HEK293 (cell line): ENCODE data around the gene AQP5.

Experiments
- BCL11B ChIP-seq: fragments of 450-650 bp; formaldehyde crosslinking; IDR thresholded peaks from 2 replicates; pipeline ENCODE4 v1.5.1; 2016; ENCODE audit warnings: low read depth, missing biosample characterization, missing genetic modification characterization
- FEZF1 ChIP-seq: fragments of 450-650 bp; formaldehyde crosslinking; IDR thresholded peaks from 2 replicates; pipeline ENCODE4 v1.5.1; 2016; ENCODE audit warnings: missing biosample characterization, missing genetic modification characterization
- GFI1B ChIP-seq: fragments of 450-650 bp; formaldehyde crosslinking; IDR thresholded peaks from 2 replicates; pipeline ENCODE4 v1.5.1; 2016; ENCODE audit warnings: missing biosample characterization, missing genetic modification characterization
- KLF10 ChIP-seq: fragments of 450-650 bp; IDR thresholded peaks from 2 replicates; pipeline ENCODE4 v1.5.1; 2018; ENCODE audit warnings: missing biosample characterization, mild to moderate bottlenecking, missing genetic modification characterization
- KLF9 ChIP-seq: fragments of 450-650 bp; formaldehyde crosslinking; IDR thresholded peaks from 2 replicates; pipeline ENCODE4 v1.5.1; 2016; ENCODE audit warnings: missing biosample characterization, missing genetic modification characterization, low read depth
- MEIS1 ChIP-seq: sonication (generic); formaldehyde crosslinking; IDR thresholded peaks from 2 replicates; pipeline ENCODE4 v1.8.1; 2022; ENCODE audit warnings: missing genetic modification reagents, mild to moderate bottlenecking, borderline replicate concordance
- PRDM1 ChIP-seq: fragments of 450-650 bp; formaldehyde crosslinking; IDR thresholded peaks from 2 replicates; pipeline ENCODE4; 2016; ENCODE audit warnings: missing biosample characterization, missing genetic modification characterization
- SALL2 ChIP-seq: fragments of 450-650 bp; formaldehyde crosslinking; IDR thresholded peaks from 2 replicates; pipeline ENCODE4 v1.5.0; 2017; ENCODE audit warnings: missing biosample characterization, mild to moderate bottlenecking, missing genetic modification characterization, borderline replicate concordance
- SP2 ChIP-seq: fragments of 450-650 bp; formaldehyde crosslinking; IDR thresholded peaks from 2 replicates; pipeline ENCODE4 v1.5.1; 2016; ENCODE audit warnings: missing biosample characterization, missing genetic modification characterization
- ZBTB17 ChIP-seq: fragments of 450-650 bp; formaldehyde crosslinking; IDR thresholded peaks from 2 replicates; pipeline ENCODE4 v1.5.1; 2016; ENCODE audit warnings: missing biosample characterization, missing genetic modification characterization
- ZBTB48 ChIP-seq: fragments of 450-650 bp; formaldehyde crosslinking; IDR thresholded peaks from 2 replicates; pipeline ENCODE4 v1.5.1; 2016; ENCODE audit warnings: missing biosample characterization, missing genetic modification characterization
- ZFP69B ChIP-seq: fragments of 450-650 bp; formaldehyde crosslinking; IDR thresholded peaks from 2 replicates; pipeline ENCODE4 v1.5.1; 2016; ENCODE audit warnings: missing biosample characterization, missing genetic modification characterization
- ZNF132 ChIP-seq: fragments of 450-650 bp; formaldehyde crosslinking; IDR thresholded peaks from 2 replicates; pipeline ENCODE4 v1.5.1; 2017; ENCODE audit warnings: missing biosample characterization, missing genetic modification characterization, borderline replicate concordance
- ZNF138 ChIP-seq: fragments of 450-650 bp; formaldehyde crosslinking; IDR thresholded peaks from 2 replicates; pipeline ENCODE4 v1.5.1; 2016; ENCODE audit warnings: missing biosample characterization, missing genetic modification characterization, borderline replicate concordance
- ZNF140 ChIP-seq: fragments of 450-650 bp; formaldehyde crosslinking; IDR thresholded peaks from 2 replicates; pipeline ENCODE4 v1.5.1; 2016; ENCODE audit warnings: missing biosample characterization, missing genetic modification characterization
- ZNF19 ChIP-seq: fragments of 450-650 bp; formaldehyde crosslinking; IDR thresholded peaks from 2 replicates; pipeline ENCODE4; 2016; ENCODE audit warnings: missing biosample characterization, missing genetic modification characterization, low read depth
- ZNF266 ChIP-seq: fragments of 450-650 bp; formaldehyde crosslinking; IDR thresholded peaks from 2 replicates; pipeline ENCODE4 v1.5.1; 2016; ENCODE audit warnings: missing biosample characterization, missing genetic modification characterization, low read depth
- ZNF366 ChIP-seq: fragments of 450-650 bp; formaldehyde crosslinking; conservative IDR thresholded peaks from 2 replicates; pipeline ENCODE4 v1.5.1; 2016; ENCODE audit warnings: missing biosample characterization, missing genetic modification characterization
- ZNF394 ChIP-seq: fragments of 450-650 bp; formaldehyde crosslinking; IDR thresholded peaks from 2 replicates; pipeline ENCODE4 v1.5.1; 2016; ENCODE audit warnings: missing biosample characterization, missing genetic modification characterization, mild to moderate bottlenecking, moderate library complexity, borderline replicate concordance
- ZNF473 ChIP-seq: fragments of 450-650 bp; formaldehyde crosslinking; IDR thresholded peaks from 2 replicates; pipeline ENCODE4 v1.5.1; 2017; ENCODE audit warnings: missing biosample characterization, missing genetic modification characterization
- ZNF521 ChIP-seq: fragments of 450-650 bp; formaldehyde crosslinking; IDR thresholded peaks from 2 replicates; pipeline ENCODE4 v1.5.1; 2017; ENCODE audit warnings: missing biosample characterization, mild to moderate bottlenecking, missing genetic modification characterization
- ZNF549 ChIP-seq: fragments of 450-650 bp; IDR thresholded peaks from 2 replicates; pipeline ENCODE4 v1.5.1; 2018; ENCODE audit warnings: missing biosample characterization, missing genetic modification characterization, mild to moderate bottlenecking, inconsistent platforms, moderate library complexity
- ZNF561 ChIP-seq: fragments of 450-650 bp; IDR thresholded peaks from 2 replicates; pipeline ENCODE4 v1.5.1; 2018; ENCODE audit warnings: missing biosample characterization, missing genetic modification characterization, borderline replicate concordance
- ZNF571 ChIP-seq: fragments of 450-650 bp; formaldehyde crosslinking; IDR thresholded peaks from 2 replicates; pipeline ENCODE4 v1.5.0; 2017; ENCODE audit warnings: missing biosample characterization, missing genetic modification characterization
- ZNF596 ChIP-seq: fragments of 450-650 bp; IDR thresholded peaks from 2 replicates; pipeline ENCODE4 v1.5.0; 2018; ENCODE audit warnings: missing biosample characterization, mild to moderate bottlenecking, missing genetic modification characterization, moderate library complexity
- ZNF660 ChIP-seq: fragments of 450-650 bp; IDR thresholded peaks from 2 replicates; pipeline ENCODE4 v1.5.1; 2018; ENCODE audit warnings: missing biosample characterization, mild to moderate bottlenecking, missing genetic modification characterization
- ZNF792 ChIP-seq: fragments of 450-650 bp; formaldehyde crosslinking; IDR thresholded peaks from 2 replicates; pipeline ENCODE4 v1.5.1; 2016; ENCODE audit warnings: missing biosample characterization, missing genetic modification characterization
- ZNF837 ChIP-seq: fragments of 450-650 bp; formaldehyde crosslinking; IDR thresholded peaks from 2 replicates; pipeline ENCODE4 v1.5.1; 2016; ENCODE audit warnings: missing biosample characterization, missing genetic modification characterization
- ZSCAN23 ChIP-seq: fragments of 450-650 bp; formaldehyde crosslinking; IDR thresholded peaks from 2 replicates; pipeline ENCODE4 v1.5.1; 2016; ENCODE audit warnings: missing biosample characterization, missing genetic modification characterization
- TF ChIP-seq, protein P1 (sequence below): fragments of 450-650 bp; formaldehyde crosslinking; IDR thresholded peaks from 2 replicates; pipeline ENCODE4 v1.5.1; 2016; ENCODE audit warnings: missing biosample characterization, missing genetic modification characterization
- TF ChIP-seq, protein P2 (sequence below): fragments of 450-650 bp; formaldehyde crosslinking; IDR thresholded peaks from 2 replicates; pipeline ENCODE4 v1.5.1; 2016; ENCODE audit warnings: missing biosample characterization, missing genetic modification characterization
- TF ChIP-seq, protein P3 (sequence below): fragments of 450-650 bp; formaldehyde crosslinking; IDR thresholded peaks from 2 replicates; pipeline ENCODE4 v1.5.1; 2016; ENCODE audit warnings: missing biosample characterization, missing genetic modification characterization
- TF ChIP-seq, protein P4 (sequence below): fragments of 450-650 bp; formaldehyde crosslinking; IDR thresholded peaks from 2 replicates; pipeline ENCODE4 v1.5.1; 2017; ENCODE audit warnings: missing biosample characterization, missing genetic modification characterization

The AQP5 gene

DNA sequence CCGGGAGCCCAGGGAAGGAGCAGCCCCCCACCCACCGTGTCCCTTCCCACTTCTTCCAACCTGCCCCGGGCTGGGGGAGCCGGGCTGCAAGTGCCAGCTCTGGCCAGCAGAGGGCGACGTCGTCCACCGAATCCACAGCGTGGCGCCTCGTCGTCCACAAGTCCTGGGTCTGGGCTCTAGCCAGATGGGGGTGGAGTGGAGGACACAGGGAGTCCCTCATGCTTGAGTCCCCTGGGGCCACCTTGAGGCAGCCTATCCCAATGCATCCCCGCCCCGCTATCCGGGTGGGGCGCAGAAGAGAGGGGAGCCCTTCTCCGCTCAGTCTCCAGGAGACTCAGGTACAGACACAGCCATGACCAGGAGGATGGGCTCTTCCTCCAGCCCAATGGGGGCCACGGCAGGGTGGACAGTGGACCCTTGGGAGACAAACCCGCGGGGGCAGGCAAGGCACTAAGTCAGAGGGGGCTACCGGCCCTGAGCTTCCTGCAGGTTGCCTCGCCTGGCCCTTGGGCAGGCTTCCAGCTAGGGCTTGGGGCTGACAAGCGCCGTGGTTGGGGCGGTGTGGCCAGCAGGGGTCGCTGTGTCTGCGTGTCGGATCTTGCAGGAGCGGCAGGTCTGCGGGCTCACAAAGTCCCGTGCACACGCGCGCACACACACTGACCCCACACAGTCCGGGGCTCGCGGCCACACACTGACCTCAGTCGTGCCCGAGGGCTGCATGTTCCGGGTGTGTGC is 5.5 kb downstream of the AQP5 start (continued):
- TF ChIP-seq, protein P1, sequence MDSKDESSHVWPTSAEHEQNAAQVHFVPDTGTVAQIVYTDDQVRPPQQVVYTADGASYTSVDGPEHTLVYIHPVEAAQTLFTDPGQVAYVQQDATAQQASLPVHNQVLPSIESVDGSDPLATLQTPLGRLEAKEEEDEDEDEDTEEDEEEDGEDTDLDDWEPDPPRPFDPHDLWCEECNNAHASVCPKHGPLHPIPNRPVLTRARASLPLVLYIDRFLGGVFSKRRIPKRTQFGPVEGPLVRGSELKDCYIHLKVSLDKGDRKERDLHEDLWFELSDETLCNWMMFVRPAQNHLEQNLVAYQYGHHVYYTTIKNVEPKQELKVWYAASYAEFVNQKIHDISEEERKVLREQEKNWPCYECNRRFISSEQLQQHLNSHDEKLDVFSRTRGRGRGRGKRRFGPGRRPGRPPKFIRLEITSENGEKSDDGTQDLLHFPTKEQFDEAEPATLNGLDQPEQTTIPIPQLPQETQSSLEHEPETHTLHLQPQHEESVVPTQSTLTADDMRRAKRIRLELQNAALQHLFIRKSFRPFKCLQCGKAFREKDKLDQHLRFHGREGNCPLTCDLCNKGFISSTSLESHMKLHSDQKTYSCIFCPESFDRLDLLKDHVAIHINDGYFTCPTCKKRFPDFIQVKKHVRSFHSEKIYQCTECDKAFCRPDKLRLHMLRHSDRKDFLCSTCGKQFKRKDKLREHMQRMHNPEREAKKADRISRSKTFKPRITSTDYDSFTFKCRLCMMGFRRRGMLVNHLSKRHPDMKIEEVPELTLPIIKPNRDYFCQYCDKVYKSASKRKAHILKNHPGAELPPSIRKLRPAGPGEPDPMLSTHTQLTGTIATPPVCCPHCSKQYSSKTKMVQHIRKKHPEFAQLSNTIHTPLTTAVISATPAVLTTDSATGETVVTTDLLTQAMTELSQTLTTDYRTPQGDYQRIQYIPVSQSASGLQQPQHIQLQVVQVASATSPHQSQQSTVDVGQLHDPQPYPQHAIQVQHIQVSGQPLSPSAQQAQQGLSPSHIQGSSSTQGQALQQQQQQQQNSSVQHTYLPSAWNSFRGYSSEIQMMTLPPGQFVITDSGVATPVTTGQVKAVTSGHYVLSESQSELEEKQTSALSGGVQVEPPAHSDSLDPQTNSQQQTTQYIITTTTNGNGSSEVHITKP (tag by site-specific recombination) = peak; percentile 87
- TF ChIP-seq ZFP69B (peak; percentile 9), ZNF792 (tag by site-specific recombination) (no peak), ZNF571 (tag by site-specific recombination) (no peak), ZNF473 (no peak), ZNF366 (tag by site-specific recombination) (peak; percentile 77), ZSCAN23 (tag by site-specific recombination) (no peak), ZNF140 (no peak), PRDM1 (tag by site-specific recombination) (no peak), MEIS1 (CRISPR knock-in tag) (no peak), ZNF521 (tag by site-specific recombination) (no peak), FEZF1 (tag by site-specific recombination) (no peak), SALL2 (tag by site-specific recombination) (no peak), ZBTB48 (tag by site-specific recombination) (peak; percentile 81; the same call in 1 of the 2 replicates), ZNF266 (tag by site-specific recombination) (no peak), ZNF549 (tag by site-specific recombination) (no peak), ZBTB17 (tag by site-specific recombination) (peak; percentile 85), GFI1B (tag by site-specific recombination) (no peak), ZNF561 (tag by site-specific recombination) (no peak; the same call in 1 of the 2 replicates), ZNF837 (tag by site-specific recombination) (no peak), SP2 (tag by site-specific recombination) (peak; percentile 47), ZNF19 (no peak), KLF10 (tag by site-specific recombination) (no peak), BCL11B (peak; percentile 18; the same call in 1 of the 2 replicates), ZNF132 (tag by site-specific recombination) (no peak), KLF9 (tag by site-specific recombination) (no peak), ZNF660 (tag by site-specific recombination) (no peak), ZNF596 (tag by site-specific recombination) (no peak), ZNF394 (tag by site-specific recombination) (peak; percentile 63; the same call in 1 of the 2 replicates), ZNF138 (tag by site-specific recombination) (no peak)
- TF ChIP-seq, protein P2, sequence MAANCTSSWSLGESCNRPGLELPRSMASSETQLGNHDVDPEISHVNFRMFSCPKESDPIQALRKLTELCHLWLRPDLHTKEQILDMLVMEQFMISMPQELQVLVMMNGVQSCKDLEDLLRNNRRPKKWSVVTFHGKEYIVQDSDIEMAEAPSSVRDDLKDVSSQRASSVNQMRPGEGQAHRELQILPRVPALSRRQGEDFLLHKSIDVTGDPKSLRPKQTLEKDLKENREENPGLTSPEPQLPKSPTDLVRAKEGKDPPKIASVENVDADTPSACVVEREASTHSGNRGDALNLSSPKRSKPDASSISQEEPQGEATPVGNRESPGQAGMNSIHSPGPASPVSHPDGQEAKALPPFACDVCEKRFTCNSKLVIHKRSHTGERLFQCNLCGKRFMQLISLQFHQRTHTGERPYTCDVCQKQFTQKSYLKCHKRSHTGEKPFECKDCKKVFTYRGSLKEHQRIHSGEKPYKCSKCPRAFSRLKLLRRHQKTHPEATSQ (tag by site-specific recombination) = no peak; the same call in 1 of the 2 replicates
- TF ChIP-seq, protein P3, sequence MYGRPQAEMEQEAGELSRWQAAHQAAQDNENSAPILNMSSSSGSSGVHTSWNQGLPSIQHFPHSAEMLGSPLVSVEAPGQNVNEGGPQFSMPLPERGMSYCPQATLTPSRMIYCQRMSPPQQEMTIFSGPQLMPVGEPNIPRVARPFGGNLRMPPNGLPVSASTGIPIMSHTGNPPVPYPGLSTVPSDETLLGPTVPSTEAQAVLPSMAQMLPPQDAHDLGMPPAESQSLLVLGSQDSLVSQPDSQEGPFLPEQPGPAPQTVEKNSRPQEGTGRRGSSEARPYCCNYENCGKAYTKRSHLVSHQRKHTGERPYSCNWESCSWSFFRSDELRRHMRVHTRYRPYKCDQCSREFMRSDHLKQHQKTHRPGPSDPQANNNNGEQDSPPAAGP (tag by site-specific recombination) = peak; percentile 74; the same call in 1 of the 2 replicates
- TF ChIP-seq, protein P4, sequence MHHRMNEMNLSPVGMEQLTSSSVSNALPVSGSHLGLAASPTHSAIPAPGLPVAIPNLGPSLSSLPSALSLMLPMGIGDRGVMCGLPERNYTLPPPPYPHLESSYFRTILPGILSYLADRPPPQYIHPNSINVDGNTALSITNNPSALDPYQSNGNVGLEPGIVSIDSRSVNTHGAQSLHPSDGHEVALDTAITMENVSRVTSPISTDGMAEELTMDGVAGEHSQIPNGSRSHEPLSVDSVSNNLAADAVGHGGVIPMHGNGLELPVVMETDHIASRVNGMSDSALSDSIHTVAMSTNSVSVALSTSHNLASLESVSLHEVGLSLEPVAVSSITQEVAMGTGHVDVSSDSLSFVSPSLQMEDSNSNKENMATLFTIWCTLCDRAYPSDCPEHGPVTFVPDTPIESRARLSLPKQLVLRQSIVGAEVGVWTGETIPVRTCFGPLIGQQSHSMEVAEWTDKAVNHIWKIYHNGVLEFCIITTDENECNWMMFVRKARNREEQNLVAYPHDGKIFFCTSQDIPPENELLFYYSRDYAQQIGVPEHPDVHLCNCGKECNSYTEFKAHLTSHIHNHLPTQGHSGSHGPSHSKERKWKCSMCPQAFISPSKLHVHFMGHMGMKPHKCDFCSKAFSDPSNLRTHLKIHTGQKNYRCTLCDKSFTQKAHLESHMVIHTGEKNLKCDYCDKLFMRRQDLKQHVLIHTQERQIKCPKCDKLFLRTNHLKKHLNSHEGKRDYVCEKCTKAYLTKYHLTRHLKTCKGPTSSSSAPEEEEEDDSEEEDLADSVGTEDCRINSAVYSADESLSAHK (tag by site-specific recombination) = no peak
